ENCODE results near the gene PTBP1.
"Not testable (repeated sequence)": the region's sequence is repeated elsewhere in the genome, so short reads cannot be mapped to it uniquely, and the experiment has no call there.

PTBP1 gene

GRCh38 chr19:812049-812746 lies 14.9 kb downstream of the PTBP1 start:
- peak in 1 of 2 donors; percentile 11 for DNase-seq

DNA sequence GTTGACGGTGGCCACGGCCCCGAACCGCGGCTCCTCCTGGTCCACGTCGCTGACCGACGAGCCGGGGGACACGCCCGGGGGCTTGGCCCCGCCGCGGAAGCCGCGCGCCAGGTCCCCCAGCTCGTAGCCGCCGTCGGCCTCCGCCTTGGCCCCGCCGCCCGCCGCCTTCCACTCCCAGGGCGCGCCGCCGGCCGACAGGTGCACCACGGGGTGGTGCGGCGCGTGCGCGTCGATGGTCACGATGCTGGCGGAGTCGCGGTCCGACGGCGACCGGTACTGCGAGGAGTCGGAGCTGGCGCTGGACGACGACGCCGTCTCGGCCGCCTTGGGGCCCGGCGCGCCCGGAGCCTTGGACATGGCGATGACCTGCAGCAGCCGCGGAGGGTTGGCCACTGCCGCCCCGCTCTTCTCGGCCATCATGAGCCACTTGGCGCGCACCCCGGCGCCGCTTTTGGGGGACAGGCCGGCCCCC lies 15.5 kb downstream of the PTBP1 start:
- peak in 1 of 2 donors; percentile 12 for DNase-seq

- peak in 1 of 2 donors; percentile 25 for DNase-seq
Measured at GRCh38 chr19:813219-814151, 16.2 kb downstream of the PTBP1 start.

DNA sequence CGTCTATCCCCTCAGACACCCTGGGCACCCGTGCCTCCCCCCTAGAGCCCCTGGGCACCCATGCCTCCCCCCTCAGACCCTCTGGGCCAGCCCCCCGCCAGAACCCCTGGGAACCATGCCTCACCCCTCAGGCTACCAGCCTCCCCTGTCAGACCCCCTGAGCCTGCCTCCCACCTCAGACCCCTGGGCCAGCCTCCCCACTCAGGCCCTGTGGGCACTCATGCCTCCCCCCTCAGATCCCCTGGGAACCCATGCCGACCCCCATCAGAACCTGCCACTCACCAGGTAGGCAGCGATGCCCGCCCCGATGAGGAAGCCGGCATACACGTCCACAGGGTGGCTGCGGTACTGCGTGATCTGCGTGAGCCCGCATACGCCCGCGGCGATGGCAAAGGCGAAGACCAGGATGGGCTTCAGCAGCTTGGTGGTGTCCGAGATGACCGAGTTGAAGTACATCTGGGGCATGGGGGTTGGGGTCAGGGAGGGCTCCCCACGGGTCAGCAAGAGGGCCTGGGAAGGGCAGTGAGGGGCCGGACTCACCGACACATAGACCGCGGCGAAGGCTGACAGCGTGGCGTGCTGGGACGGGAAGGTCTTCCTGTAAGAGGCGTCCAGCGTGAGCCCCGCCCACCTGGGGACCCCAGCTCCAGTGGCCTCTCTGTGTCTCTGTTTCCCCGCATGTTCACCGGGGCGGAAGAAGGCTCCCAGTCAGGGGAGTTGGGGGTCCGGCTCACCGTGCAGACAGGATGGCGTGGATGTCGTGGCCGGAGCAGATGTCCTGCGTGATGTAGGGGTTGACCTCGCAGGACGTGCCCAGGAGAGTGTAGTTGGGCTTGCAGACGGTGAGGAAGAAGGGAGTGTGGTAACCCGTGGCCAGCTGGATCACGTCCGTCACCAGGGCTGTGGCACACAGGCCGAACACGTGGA lies 17.2 kb downstream of the PTBP1 start:
- DNase-seq, result peak in 1 of 2 donors; percentile 31

GRCh38 chr19:815079-815774 lies 18.0 kb downstream of the PTBP1 start:
- no peak for DNase-seq

DNA sequence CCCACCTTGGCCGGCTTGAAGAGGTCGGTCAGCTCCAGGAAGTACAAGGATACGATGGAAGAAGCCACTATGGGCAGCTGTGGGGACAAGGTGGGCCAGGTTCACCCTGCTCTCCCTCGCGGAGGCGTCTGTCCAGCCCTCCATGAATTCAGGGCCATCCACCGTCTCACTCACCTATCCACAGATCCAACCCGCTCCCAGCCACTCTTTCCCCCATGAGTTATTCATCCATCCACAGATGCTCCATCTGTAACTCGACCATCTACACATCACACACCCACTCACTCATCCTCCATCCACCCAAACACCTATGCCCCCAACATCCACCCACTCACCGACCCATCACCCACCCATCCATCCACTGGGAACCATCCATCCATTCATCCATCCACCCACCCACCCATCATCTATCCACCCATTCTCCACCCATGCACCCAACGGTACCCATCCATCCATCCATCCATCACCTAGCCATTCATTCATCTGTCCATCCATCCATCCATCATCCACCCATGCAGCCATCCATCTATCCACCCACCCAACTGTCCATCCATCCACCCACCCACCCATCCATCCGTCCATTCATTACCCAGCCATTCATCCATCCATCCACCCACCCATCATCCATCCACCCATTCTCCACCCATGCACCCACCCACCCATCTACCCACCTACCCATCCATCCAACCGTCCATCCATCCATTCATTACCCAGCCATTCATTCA lies 18.7 kb downstream of the PTBP1 start:
- DNase-seq, result no peak

DNA sequence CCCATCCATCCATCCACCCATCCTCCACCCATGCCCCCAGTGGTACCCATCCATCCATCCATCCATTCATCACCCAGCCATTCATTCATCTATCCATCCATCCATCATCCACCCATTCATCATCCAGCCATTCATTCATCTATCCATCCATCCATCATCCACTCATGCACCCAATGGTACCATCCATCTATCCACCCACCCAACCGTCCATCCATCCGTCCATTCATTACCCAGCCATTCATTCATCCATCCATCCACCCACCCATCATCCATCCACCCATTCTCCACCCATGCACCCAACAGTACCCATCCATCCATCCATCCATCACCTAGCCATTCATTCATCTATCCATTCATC lies 19.2 kb downstream of the PTBP1 start:
- no peak for DNase-seq

- DNase-seq, result not testable (repeated sequence)
Measured at GRCh38 chr19:820212-820611, 23.0 kb downstream of the PTBP1 start.

DNA sequence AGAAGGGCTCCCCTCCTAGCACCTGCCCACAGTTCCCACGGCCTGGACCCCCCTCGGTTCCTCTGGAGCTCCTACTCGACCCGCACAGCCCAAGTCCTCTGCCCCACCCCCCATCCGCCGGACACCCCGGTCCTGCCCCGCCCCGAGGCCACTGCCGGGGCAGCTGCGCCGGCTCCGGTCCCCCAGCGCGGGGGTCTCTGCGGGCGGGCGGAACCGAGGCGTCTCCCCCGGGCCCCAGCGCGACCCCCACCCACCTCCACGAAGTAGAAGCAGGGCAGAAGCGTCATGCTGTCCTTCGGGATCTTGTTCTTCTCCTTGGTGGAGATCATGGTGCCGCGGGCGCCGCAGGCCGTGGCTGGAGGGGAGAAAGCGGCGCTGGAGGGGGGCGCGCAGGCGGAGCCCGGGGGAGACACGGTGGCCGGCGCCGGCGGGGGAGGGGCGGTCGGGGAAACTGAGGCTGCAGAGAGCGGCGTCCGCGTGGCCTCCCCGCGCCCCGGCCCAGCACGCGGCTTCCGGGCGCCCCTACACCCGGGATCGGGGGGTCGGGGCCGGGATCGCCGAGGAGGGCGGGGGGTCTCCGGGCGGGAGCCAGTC lies 24.1 kb downstream of the PTBP1 start:
- no peak for DNase-seq

DNA sequence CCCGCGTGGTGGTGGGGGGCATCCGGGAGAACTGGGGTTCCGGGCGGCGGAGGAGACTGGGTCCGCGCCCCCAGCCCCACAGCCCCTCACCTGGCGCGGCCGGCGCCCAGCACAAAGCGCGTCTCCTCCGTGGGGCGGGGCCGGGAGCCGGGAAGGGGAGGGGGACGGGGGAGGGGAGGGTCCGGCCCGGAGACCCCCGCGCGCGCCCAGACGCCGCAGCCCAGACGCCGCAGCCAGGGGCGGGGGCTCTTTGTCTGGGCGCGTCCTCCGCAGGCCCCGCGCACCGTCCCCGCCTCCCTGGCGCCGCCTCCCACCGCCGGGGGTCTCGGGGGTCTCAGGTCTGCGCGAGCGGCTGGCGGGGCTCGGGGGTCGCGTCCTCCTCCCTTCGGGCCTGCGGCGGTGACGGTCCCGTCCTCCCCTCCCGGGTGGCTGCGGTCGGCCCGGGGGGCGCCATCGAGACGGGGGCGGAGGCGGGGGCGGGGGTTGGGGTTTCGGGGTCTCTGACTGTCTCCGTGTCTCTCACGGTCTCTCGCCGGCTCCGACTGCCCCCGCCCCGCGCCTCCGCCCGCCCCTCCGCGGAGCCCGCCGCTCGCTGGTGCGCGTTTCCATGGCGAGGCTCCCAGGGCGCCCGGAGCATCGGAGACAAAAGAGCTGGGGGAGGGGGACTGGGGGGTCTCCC lies 24.7 kb downstream of the PTBP1 start, which contains the start of gene PLPPR3:
Gene PLPPR3 (minus strand): TSS at position 131 of the 679 bp plus-strand sequence. CDS start 396 bp downstream, outside the sequence.
- no peak for DNase-seq

DNA sequence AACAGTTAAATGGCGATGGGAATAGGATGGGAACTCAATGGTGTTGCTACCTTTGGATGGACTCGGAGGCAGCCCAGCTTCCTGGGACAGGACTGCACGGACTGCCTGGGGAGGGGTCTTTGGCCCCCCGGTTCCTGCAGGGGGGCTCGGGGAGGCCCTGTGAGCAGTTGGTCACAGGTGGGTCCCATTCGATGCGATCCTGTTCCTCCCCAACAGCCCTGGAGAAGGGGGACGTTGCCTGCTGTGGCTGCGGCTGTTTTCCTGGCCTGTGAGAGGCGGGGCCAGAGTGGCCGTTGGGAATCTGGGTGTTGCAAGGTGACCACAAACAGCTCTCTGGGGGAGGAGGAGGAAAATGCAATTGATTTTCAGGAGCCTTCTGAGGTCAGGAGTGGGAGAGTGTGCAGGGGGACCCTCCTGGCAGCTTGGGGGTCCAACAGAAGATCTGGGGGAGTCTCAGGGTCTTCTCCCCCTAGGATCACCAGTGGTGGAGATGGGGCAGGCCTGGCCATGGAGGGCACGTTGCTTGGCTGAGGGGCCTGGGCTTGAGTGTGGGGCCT lies 26.4 kb downstream of the PTBP1 start:
- no peak for DNase-seq

GRCh38 chr19:824885-825284 lies 27.6 kb downstream of the PTBP1 start:
- DNase-seq, result no peak

- DNase-seq, result no peak
Measured at GRCh38 chr19:825897-826644, 28.8 kb downstream of the PTBP1 start.

GRCh38 chr19:827314-827709 lies 30.1 kb downstream of the PTBP1 start:
- DNase-seq, result no peak

DNA sequence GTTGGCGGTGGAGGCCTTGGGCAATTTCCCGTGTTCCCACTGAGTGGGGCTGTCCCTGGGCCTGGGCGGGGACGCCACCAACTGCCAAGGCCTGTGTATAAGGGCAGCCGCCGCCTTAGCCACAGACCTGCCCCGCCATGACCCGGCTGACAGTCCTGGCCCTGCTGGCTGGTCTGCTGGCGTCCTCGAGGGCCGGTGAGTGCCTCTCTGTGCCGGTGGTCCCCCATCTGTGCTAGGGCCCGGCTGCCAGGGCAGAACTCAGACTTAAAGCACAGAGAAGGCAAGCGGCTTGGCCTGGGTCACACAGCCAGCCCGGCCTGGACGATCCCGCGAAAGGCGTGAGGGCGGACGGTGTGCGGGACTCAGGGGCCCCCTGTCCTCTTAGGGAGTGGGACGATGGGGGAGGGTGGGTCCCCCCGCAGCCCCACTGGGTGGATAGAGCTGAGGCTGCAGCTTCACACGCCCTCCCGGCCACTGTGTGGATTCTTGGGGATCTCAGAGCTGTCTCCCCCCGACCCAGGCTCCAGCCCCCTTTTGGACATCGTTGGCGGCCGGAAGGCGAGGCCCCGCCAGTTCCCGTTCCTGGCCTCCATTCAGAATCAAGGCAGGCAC lies 30.6 kb downstream of the PTBP1 start, which contains the start of gene AZU1:
Gene AZU1 (plus strand): TSS at position 128 of the 612 bp plus-strand sequence. CDS start 10 bp downstream, at position 138.
- no peak for DNase-seq

DNA sequence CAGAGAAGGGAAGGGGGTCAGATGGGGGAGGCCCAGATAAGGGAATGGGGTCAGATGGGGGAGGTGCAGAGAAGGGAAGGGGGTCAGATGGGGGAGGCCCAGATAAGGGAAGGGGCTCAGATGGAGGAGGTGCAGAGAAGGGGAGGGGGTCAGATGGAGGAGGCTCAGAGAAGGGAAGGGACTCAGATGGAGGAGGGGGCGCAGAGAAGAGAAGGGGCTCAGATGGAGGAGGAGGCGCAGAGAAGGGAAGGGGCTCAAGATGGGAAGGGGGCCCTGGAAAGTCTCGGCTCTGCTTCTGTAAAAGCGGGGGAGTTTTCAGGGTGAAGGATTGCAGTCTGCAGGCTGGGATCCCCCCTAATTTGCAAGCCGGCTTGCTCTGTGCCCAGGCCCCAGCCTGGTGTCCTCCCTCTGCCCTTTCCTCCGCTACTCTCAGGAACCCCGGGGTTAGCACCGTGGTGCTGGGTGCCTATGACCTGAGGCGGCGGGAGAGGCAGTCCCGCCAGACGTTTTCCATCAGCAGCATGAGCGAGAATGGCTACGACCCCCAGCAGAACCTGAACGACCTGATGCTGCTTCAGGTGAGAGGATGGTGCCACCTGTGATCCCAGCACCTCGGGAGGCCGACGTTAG lies 32.0 kb downstream of the PTBP1 start:
- no peak for DNase-seq

- no peak for DNase-seq
Measured at GRCh38 chr19:831407-832369, 34.4 kb downstream of the PTBP1 start.

Measured in stimulated activated CD4-positive, alpha-beta T cell treated with anti-CD3 and anti-CD28 coated beads, Interleukin-2, amount 100 ng/mL, for 24 hours (primary cell).